ENCODE measurements around the gene CSNK2A3.

The CSNK2A3 gene

DNA sequence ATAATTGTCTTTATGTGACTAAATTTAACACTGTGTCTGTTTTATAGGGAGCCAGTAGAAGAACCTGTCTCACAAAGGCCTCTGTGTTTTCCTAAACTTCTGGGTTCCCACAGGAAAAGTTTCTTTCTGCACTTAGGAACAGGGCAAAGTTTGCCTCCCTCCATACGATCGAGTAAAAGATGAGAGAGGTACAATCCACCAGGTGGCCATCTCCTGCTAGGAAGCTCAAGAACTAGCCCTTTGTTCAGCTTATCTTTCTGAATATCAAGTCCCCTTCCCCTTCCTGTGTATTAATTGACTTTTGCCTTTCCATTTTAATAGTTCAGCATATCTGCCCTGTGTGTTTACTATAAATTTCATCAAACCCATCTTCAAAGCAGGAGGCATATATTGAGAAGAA is 18.0 kb downstream of the CSNK2A3 start:
- no peak for DNase-seq (ENCODE audit: low spot score)

DNA sequence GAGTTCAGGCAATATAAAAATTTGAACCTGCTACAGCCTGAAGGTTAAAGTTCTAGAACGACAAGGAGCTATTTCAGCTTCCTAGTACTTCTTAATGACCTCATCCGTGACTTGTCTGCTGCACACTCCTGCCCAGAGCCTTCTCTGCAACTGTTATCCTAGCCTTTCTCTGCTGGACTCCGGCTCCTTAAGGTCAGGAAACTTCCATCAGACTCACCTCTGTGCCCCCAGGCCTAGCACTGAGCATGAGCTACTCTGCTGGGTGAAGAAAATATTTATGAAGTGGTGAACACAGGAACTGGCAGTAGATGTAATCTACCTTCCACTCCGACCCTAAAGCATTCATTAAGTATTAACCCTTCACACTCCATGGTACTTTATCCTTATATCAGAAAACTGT is 18.4 kb downstream of the CSNK2A3 start:
- DNase-seq (ENCODE audit: low spot score): no peak

- no peak for DNase-seq (ENCODE audit: low spot score)
Observed at GRCh38 chr11:11332141-11332710, 20.8 kb downstream of the CSNK2A3 start.

DNA sequence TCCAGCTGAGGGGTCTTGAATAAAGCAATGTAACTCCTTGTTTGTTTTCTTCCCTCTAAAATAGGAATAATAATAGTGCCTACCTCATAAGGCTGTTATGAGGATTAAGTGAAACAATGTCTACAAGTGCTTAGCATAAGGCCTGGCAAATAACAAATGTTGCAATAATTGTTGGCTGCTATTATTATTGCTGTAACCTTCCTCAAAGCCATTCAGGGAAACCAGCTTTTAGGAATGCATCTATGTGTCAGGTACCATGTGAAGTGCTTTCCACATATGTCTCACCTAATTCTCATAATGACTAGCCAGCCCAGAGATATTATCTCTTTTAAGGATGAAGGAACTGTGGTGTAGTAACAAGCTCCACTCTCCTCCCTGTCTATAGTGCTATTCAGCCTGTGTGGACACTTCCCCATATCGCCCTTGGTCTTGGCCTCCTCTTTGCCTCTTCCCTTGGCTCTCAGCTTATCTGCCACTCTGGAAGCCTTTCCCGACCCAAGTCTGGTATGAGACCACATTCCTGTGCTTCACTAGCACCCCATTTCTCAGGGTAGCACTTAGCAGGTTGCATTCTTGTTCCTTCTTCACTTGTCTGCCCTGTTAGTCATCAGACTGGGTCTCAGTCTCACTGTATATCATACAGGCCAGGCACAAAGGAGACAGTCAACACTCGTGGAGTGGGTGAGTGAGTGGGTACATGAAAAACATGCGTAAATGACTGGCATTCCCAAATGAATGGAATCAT is 23.8 kb downstream of the CSNK2A3 start:
- no peak for DNase-seq (ENCODE audit: low spot score)

DNA sequence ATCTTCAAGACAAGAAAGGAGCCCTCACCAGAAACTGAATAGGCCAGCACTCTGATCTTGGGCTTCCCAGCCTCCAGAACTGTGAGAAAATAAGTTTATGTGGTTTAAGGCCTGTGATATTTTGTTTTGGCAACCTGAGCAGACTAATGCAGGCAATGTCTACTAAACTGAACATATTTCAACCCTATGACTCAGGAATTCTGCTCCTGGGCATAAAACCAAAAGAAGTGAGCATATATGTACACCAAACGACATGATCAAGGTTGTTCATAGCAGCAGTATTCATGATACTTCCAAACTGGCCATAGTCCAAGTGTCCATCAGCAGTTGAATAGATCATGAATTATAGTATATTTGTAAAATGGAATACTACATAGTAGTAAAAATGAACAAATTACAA is 29.0 kb downstream of the CSNK2A3 start:
- no peak for DNase-seq (ENCODE audit: low spot score)

DNA sequence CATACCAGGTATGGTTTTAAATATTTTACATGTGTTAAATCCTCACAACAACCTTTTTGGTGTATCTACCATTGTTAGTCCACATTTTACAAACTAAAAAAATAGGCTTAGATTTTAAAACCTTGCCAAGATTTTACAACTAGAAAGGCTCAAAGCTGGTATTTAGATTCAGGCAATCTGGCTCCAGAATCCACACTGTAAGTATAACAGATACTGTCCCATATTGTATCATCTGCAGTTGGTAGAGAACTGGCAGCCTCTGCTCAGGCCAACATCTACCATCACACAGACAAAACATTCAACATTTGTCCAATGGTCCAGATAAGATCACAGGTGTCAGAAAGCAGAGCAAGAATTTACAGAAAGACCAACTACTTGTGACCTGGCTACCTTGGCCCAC is 30.9 kb downstream of the CSNK2A3 start:
- DNase-seq (ENCODE audit: low spot score): no peak

DNA sequence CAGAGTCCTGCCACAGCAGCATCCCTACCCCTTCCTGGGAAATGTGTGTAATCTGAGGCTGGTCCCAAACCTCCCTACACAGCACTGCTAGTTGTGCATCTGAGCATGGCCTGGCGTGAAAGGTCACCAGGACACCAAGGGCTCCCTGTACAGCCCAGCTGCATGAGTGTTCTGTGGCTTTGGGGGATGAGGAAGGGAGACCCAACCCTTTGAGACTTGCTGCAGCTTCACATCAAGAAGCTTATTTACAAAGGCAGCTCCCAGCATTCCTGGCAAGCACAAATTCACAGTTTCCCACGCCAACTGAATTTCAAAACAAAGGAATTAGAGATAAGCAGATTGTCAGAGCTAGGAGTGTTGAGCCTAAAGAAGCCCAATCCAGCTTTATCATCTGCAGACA is 32.2 kb downstream of the CSNK2A3 start:
- DNase-seq (ENCODE audit: low spot score): no peak

GRCh38 chr11:11318961-11319360 is 34.1 kb downstream of the CSNK2A3 start:
- DNase-seq (ENCODE audit: low spot score): no peak

GRCh38 chr11:11318461-11318860 is 34.6 kb downstream of the CSNK2A3 start:
- DNase-seq (ENCODE audit: low spot score): no peak

DNA sequence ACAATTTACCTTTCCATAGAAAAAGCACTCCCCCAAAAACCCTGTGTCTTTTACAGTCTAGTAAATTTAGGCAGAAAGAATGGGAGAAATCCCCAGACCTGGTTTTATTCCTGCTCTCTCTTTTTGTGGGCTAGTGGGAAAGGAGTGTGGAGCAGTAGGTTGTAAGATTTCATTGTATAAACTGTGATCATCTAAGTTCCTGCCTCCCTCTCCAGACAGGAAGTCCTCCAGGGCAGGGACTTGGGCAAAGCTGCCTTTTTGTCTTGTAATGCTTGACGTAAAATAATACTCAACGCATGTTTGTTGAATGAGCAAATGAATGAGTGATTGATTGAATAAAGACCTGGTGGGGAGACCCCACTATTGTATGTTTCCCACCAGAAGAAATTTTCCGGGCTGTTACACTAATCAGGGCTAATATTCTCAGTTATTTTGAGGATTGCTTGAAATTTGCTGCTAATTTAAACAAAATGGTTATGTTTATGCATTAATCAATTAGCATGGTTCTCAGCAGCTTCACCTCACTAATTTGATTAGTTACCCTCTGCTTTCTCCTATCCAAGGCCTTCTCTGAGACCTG is 36.3 kb downstream of the CSNK2A3 start:
- no peak for DNase-seq (ENCODE audit: low spot score)

DNA sequence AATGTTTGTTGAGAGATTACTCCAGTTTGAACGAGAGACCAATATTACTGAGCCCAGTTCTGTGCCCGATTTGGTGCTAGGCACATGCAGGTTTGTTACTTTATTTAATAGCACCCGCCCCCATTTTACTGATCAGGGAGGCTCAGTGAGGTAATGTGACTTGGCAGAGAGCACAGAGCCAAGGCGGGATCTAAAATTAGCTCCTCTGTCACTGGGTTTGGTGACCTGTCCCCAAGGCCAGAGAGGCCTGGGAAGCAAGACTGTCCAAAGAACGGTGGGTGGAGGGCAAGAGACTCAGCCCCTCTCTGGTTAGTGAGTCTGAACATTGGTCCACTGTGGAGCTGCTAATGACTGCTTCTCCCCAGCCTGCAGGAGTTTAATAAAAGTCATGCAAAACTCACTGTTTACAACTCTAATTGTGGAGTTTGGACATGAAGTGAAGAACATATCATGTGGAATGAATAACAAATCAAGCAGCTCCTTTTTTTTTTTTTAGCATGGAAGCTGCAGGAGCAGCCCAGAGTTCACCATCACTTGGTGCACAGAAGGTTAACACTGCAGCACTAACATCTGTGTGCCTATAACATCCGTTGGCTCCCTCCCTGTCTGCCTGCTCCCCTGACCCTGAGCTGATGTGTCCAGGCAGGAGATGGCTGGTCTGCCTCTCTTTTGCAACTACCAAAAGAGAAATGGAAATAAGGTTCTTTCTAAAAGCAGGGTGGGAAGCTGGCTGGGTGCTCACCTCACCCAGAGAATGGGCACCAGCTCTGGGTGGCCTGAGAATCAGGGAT is 39.0 kb downstream of the CSNK2A3 start:
- no peak for DNase-seq (ENCODE audit: low spot score)

DNA sequence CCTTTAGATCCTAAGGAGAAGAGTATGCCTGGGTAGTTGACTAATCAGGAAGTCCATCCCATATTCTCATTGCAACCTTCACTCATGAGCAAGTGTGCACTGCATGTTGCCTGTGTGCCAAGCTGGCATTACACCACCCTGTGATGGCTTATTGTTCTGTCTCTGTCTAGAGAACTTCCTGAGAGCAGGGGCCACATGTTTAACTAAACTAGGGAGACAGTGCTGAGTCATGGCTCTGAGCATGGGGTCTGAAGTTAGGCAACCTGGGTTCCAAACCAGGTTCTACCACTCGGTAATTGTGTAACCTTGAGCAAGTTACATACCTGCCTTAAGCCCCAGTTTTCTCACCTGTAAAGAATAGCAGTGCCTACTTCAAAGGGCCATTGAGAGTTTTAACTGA is 39.6 kb downstream of the CSNK2A3 start:
- DNase-seq (ENCODE audit: low spot score): no peak

- no peak for DNase-seq (ENCODE audit: low spot score)
Observed at GRCh38 chr11:11312738-11313137, 40.3 kb downstream of the CSNK2A3 start.

GRCh38 chr11:11311169-11311568 is 41.9 kb downstream of the CSNK2A3 start:
- no peak for DNase-seq (ENCODE audit: low spot score)

GRCh38 chr11:11309906-11310305 is 43.1 kb downstream of the CSNK2A3 start:
- DNase-seq (ENCODE audit: low spot score): no peak

- no peak for DNase-seq (ENCODE audit: low spot score)
Observed at GRCh38 chr11:11308249-11308648, 44.8 kb downstream of the CSNK2A3 start.

- no peak for DNase-seq (ENCODE audit: low spot score)
Observed at GRCh38 chr11:11306855-11307254, 46.2 kb downstream of the CSNK2A3 start.

DNA sequence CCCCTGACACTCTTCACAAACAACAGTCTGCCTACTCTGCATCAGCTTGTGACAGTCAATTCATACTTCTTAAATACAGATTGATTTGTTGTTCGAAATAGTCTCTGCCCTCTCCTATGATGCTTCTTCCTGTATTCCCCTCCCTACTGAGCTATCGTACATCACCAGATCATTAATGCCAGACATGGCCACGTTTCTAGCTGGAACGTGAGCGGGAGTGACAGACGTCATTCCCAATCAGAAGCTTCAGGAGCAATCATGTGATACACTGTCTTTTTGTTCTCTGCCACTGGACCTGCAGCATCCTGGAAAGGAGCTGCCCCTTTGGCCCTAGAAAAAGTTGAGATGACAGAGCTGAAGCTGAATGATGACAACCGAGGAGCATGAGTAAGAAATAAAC is 48.5 kb downstream of the CSNK2A3 start:
- DNase-seq (ENCODE audit: low spot score): no peak

DNA sequence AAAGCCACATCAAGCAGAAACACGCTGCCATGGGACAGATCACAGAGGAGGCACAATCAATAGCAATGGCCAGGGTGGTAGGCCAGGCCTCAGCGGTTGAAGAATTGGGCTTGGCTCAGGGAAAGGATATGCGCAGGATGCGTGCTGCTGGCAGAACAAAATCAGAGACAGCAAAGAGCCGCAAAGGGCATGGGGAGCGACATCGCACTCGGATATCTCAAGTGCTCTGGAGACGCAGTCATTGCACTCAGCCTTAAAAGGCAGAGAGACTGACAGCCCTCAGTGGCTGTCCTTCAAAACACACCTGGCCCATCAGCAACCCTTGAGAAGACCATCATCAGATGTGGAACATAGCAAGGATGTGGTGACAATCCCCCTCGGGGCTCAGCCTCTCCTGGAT is 50.5 kb downstream of the CSNK2A3 start:
- DNase-seq (ENCODE audit: low spot score): no peak
